Measurements from ENCODE around the gene WNT10A. TPM values are rescaled to one million over a fixed set of nuclear protein-coding genes. Genes with fewer than 3 reads are reported as not detected.

The WNT10A gene
- total RNA-seq, 1 donor from 2014 or later: 3.4 TPM

Other genes starting within 250 kb of the WNT10A start
- 13.8 TPM for gene ZNF142, start 221.2 kb upstream of the WNT10A start, total RNA-seq
- gene BCS1L, start 221.2 kb upstream of the WNT10A start, total RNA-seq: 43.9 TPM
- gene RNF25, start 208.8 kb upstream of the WNT10A start, total RNA-seq: 15.3 TPM
- 12.0 TPM for gene STK36, start 208.8 kb upstream of the WNT10A start, total RNA-seq
- gene TTLL4, start 170.0 kb upstream of the WNT10A start, total RNA-seq: 14.0 TPM
- gene CYP27A1, start 98.7 kb upstream of the WNT10A start, total RNA-seq: 4.9 TPM
- not detected for gene PRKAG3, start 49.0 kb upstream of the WNT10A start, total RNA-seq
- not detected for gene WNT6, start 21.0 kb upstream of the WNT10A start, total RNA-seq
- not detected for gene CDK5R2, start 78.8 kb downstream of the WNT10A start, total RNA-seq
- not detected for gene FEV, start 104.3 kb downstream of the WNT10A start, total RNA-seq
- gene CRYBA2, start 112.6 kb downstream of the WNT10A start, total RNA-seq: not detected
- not detected for gene CFAP65, start 160.7 kb downstream of the WNT10A start, total RNA-seq
- 0.08 TPM for gene IHH, start 180.1 kb downstream of the WNT10A start, total RNA-seq